GM18873 (cell line): Measurements from ENCODE around the gene SLC7A6OS.

Source experiments
- ATAC-seq: cut with Tn5 transposase; IDR thresholded peaks from one replicate; pipeline ENCODE4 v1.9.1; 2021; ENCODE audit warnings: mild to moderate bottlenecking, moderate library complexity, moderate number of reproducible peaks; ENCODE audit not compliant: unreplicated experiment, low FRiP score

The SLC7A6OS gene

DNA sequence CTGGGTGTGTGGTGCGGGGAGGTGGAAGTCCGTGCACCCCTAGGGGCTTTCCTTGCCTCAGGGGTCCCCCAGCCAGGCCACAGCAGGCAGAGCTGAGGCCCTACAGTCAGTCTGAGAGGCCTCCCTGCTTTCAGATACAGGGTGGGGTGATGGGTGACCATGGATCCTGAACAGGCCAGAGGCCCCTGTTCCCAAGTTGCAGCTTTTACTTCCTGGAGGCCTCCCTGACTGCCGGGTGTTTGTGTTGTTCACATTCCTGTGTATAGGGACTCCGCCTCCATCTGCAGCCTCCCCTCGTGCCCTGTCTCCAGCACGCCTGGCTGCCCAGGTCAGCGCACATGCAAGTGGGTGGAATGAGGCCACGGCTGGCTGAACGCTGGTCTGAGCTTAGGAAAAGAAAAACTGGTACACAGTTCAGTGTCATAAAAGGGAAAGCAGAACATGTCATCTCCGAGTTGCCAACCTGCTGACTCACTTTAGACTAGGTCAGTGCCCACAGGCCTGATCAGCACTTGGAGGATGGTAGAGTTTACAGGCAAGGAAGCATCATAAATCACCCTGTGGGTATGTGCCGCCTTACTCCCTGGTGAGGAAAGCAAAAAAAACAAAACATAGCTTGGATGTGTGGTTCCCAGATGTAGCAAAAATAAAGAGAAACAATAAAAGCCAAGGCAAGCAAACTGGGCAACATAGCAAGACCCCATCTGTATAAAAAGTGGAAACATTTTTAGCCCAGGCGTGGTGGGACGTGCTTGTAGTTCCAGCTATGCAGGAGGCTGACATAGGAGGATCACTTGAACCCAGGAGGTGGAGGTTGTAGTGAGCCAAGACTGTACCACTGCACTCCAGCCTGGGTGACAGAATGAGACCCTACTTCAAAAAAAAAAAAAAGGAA, 52.6 kb downstream of the SLC7A6OS start:
- no peak for ATAC-seq

DNA sequence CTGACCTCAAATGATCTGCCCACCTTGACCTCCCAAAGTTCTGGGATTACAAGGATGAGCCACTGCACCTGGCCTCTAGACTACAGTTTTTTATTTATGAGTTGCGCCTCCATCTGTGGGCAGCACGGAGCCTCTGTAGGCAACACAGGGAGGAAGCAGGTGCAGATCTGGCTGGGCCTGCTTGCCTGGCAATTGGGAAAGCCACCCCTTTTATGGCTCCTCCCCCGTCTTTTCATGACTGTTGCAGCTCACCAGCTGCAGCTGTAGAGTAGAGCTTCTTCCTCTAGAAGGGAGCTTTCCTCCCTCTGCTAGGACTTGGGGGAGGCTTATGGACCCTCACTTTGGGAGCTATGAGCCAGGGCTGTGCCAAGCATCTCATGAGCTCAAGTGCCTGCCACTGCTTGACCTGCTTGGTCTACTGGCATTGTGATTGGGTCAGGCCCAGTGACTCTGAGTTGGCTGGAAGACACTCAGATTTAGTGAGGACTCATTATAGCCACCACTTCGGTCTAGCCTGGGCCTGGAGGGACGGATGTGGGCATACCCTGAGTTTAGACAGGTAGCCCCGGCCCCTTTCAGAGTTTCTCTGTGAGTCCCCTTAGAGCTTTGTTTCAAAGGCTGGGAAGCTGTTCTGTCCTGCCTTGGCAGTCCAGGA, 53.4 kb downstream of the SLC7A6OS start:
- no peak for ATAC-seq

- ATAC-seq: no peak
Measured at GRCh38 chr16:68255712-68256111, 55.0 kb downstream of the SLC7A6OS start.

GRCh38 chr16:68253721-68254120, 57.0 kb downstream of the SLC7A6OS start:
- ATAC-seq: no peak

DNA sequence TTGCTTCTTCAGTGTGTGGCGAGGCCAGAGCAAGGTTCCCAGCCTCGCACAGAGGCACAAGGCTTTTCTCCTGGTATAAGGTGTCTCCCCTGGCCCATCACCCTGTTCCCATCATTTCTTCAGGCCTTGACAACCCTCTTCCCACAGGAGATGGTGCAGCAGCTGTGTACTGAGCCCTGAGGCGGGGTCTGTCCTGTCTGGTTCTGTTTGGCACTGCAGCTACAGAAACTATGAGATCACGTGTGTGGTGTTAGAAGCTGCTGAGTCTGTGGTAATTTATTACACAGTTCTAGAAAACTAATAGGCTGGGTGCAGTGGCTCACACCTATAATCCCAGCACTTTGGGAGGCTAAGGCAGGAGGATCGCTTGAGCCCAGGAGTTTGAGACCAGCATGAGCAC, 58.4 kb downstream of the SLC7A6OS start:
- no peak for ATAC-seq

- ATAC-seq: no peak
Measured at GRCh38 chr16:68251832-68252231, 58.9 kb downstream of the SLC7A6OS start.

- no peak for ATAC-seq
Measured at GRCh38 chr16:68250951-68251350, 59.8 kb downstream of the SLC7A6OS start.

GRCh38 chr16:68249371-68249770, 61.4 kb downstream of the SLC7A6OS start:
- ATAC-seq: no peak
